Measurements from ENCODE around the gene DNAJB11.
"Not testable (repeated sequence)": the region's sequence is repeated elsewhere in the genome, so short reads cannot be mapped to it uniquely, and the experiment has no call there.

DNAJB11 gene

GRCh38 chr3:186570096-186570940, at the start of gene DNAJB11:
Gene DNAJB11 (plus strand): TSS chr3:186570720. CDS start chr3:186570898, 178 bp downstream.
- DNase-seq (ENCODE audit: low spot score) (peak; percentile 97), FAIRE-seq (no peak)

GRCh38 chr3:186520957-186521842, 49.3 kb upstream of the DNAJB11 start:
- no peak for FAIRE-seq
- DNase-seq (ENCODE audit: low spot score): no peak

- FAIRE-seq: no peak
- no peak for DNase-seq (ENCODE audit: low spot score)
Observed at GRCh38 chr3:186523022-186523421, 47.5 kb upstream of the DNAJB11 start.

GRCh38 chr3:186523434-186523833, 47.1 kb upstream of the DNAJB11 start:
- FAIRE-seq: no peak
- DNase-seq (ENCODE audit: low spot score): no peak

- no peak for FAIRE-seq
- no peak for DNase-seq (ENCODE audit: low spot score)
Observed at GRCh38 chr3:186524616-186525015, 45.9 kb upstream of the DNAJB11 start.

- no peak for DNase-seq (ENCODE audit: low spot score)
- FAIRE-seq: no peak
Observed at GRCh38 chr3:186525369-186526255, 44.9 kb upstream of the DNAJB11 start.

GRCh38 chr3:186526256-186526606, 44.3 kb upstream of the DNAJB11 start:
- DNase-seq (ENCODE audit: low spot score) (no peak), FAIRE-seq (no peak)

- FAIRE-seq: no peak
- no peak for DNase-seq (ENCODE audit: low spot score)
Observed at GRCh38 chr3:186529201-186529999, 41.1 kb upstream of the DNAJB11 start.

- no peak for FAIRE-seq
- no peak for DNase-seq (ENCODE audit: low spot score)
Observed at GRCh38 chr3:186530415-186530814, 40.1 kb upstream of the DNAJB11 start.

- not testable (repeated sequence) for FAIRE-seq; DNase-seq (ENCODE audit: low spot score)
Observed at GRCh38 chr3:186531694-186532093, 38.8 kb upstream of the DNAJB11 start.

GRCh38 chr3:186532598-186533072, 37.9 kb upstream of the DNAJB11 start:
- DNase-seq (ENCODE audit: low spot score) (no peak), FAIRE-seq (no peak)

GRCh38 chr3:186534113-186534669, 36.3 kb upstream of the DNAJB11 start:
- FAIRE-seq (no peak), DNase-seq (ENCODE audit: low spot score) (no peak)

GRCh38 chr3:186536883-186537844, 33.4 kb upstream of the DNAJB11 start:
- no peak for FAIRE-seq
- no peak for DNase-seq (ENCODE audit: low spot score)

GRCh38 chr3:186538779-186539178, 31.7 kb upstream of the DNAJB11 start:
- DNase-seq (ENCODE audit: low spot score): no peak
- FAIRE-seq: no peak

GRCh38 chr3:186540221-186540834, 30.2 kb upstream of the DNAJB11 start:
- DNase-seq (ENCODE audit: low spot score) (peak; percentile 71), FAIRE-seq (no peak)

- DNase-seq (ENCODE audit: low spot score) (no peak), FAIRE-seq (no peak)
Observed at GRCh38 chr3:186540835-186541226, 29.7 kb upstream of the DNAJB11 start.

GRCh38 chr3:186544281-186544680, 26.2 kb upstream of the DNAJB11 start, which contains the start of gene CRYGS:
Gene CRYGS (minus strand): TSS chr3:186544380. CDS start chr3:186544326, 54 bp downstream.
- FAIRE-seq (no peak), DNase-seq (ENCODE audit: low spot score) (no peak)

GRCh38 chr3:186549497-186549896, 21.0 kb upstream of the DNAJB11 start:
- FAIRE-seq (no peak), DNase-seq (ENCODE audit: low spot score) (no peak)

Measured in urothelium cell line (cell line).